SK-N-SH (cell line): ENCODE measurements around the gene SLC39A3. TPM values are rescaled to one million over a fixed set of nuclear protein-coding genes. Genes with fewer than 3 reads are reported as not detected.

Experiments used
- CTCF ChIA-PET: fragments of 300-600, 350-600 bp; formaldehyde crosslinking; extraction: SDS; loops from one replicate; lab custom pipeline; 2021; lab: Yijun Ruan, JAX
- POLR2A ChIA-PET: fragments of 350-600 bp; sonication (Branson Sonifier 250); formaldehyde crosslinking; extraction: SDS; loops from one replicate; lab custom pipeline; 2020; ENCODE audit warnings: antibody characterized with exemption, inconsistent platforms; lab: Yijun Ruan, JAX
- DNase-seq: peaks from one replicate; pipeline ENCODE4 v3.0.0; 2012
- H2AFZ ChIP-seq: fragments of 200-600 bp; sonication (generic); 2 replicates; pipeline ENCODE4 v1.8.1; 2016; ENCODE audit warnings: antibody characterized with exemption, mild to moderate bottlenecking, low read depth
- H3F3A ChIP-seq: fragments of 200-600 bp; sonication (generic); replicated peaks from 2 replicates; pipeline ENCODE3; 2016; ENCODE audit warnings: antibody characterized with exemption, mild to moderate bottlenecking; ENCODE audit not compliant: insufficient read depth
- H3K27ac ChIP-seq, 2 experiments: fragments of 200-500 bp in 1 of 2; fragments of 200-600 bp in 1 of 2; sonication (Bioruptor generic) in 1 of 2; sonication (generic), shearing (Covaris generic) in 1 of 2; 2 replicates each; pipeline versions ENCODE4 v1.5.1 to v1.6.1; 2014 to 2016; ENCODE audit warnings: low read depth in 2 of 2, inconsistent platforms in 1 of 2, low read length in 1 of 2, mild to moderate bottlenecking in 1 of 2, mixed read lengths in 1 of 2
- H3K27me3 ChIP-seq: fragments of 200-600 bp; sonication (generic), shearing (Covaris generic); 2 replicates; pipeline ENCODE4 v1.6.1; 2016; ENCODE audit warnings: mixed run types; ENCODE audit not compliant: insufficient read depth
- H3K36me3 ChIP-seq, 2 experiments: fragments of 200-500 bp in 1 of 2; fragments of 200-600 bp in 1 of 2; sonication (Bioruptor generic) in 1 of 2; sonication (generic) in 1 of 2; replicated peaks in 1 of 2; 2 replicates each; pipeline versions ENCODE3 to v1.5.1; 2014 to 2016; ENCODE audit warnings: low read length in 1 of 2, mild to moderate bottlenecking in 1 of 2; ENCODE audit not compliant: insufficient read depth in 2 of 2, control insufficient read depth in 1 of 2
- H3K4me1 ChIP-seq, 2 experiments: fragments of 200-500 bp in 1 of 2; fragments of 200-600 bp in 1 of 2; sonication (Bioruptor generic) in 1 of 2; sonication (generic), shearing (Covaris generic) in 1 of 2; 2 replicates each; pipeline versions ENCODE4 v1.5.1 to v1.6.1; 2014 to 2016; ENCODE audit warnings: low read depth in 1 of 2, low read length in 1 of 2, mixed run types in 1 of 2; ENCODE audit not compliant: insufficient read depth in 2 of 2, control insufficient read depth in 1 of 2
- H3K4me2 ChIP-seq: fragments of 200-600 bp; sonication (generic), shearing (Covaris generic); 2 replicates; pipeline ENCODE4 v1.6.1; 2017; ENCODE audit warnings: mixed run types
- H3K4me3 ChIP-seq, 2 experiments: fragments of 200-500 bp in 1 of 2; fragments of 200-600 bp in 1 of 2; sonication (Bioruptor generic) in 1 of 2; sonication (generic), shearing (Covaris generic) in 1 of 2; 2 replicates each; pipeline versions ENCODE4 v1.5.1 to v1.8.1; 2014 to 2016; ENCODE audit warnings: low read depth in 2 of 2, inconsistent platforms in 1 of 2, low read length in 1 of 2, mild to moderate bottlenecking in 1 of 2, mixed read lengths in 1 of 2, moderate library complexity in 1 of 2
- H3K79me2 ChIP-seq: fragments of 200-600 bp; sonication (generic); 2 replicates; pipeline ENCODE4 v1.8.1; 2017; ENCODE audit warnings: mild to moderate bottlenecking; ENCODE audit not compliant: insufficient read depth
- H3K9ac ChIP-seq: fragments of 200-600 bp; sonication (generic); 2 replicates; pipeline ENCODE4 v1.6.1; 2017; ENCODE audit warnings: mixed run types
- H3K9me2 ChIP-seq: fragments of 200-600 bp; sonication (generic); 2 replicates; pipeline ENCODE4 v1.6.1; 2017; ENCODE audit warnings: mixed run types
- H3K9me3 ChIP-seq: fragments of 200-600 bp; sonication (generic); 2 replicates; pipeline ENCODE4 v1.6.1; 2017; ENCODE audit warnings: mixed run types, mild to moderate bottlenecking, moderate library complexity
- H4K20me1 ChIP-seq: fragments of 200-600 bp; sonication (generic); 2 replicates; pipeline ENCODE4 v1.6.1; 2017; ENCODE audit warnings: mild to moderate bottlenecking, mixed run types; ENCODE audit not compliant: insufficient read depth
- CHD2 ChIP-seq: fragments of 150-350 bp; IDR thresholded peaks from 2 replicates; pipeline ENCODE4 v1.6.1; 2018; ENCODE audit warnings: low read length; ENCODE audit not compliant: partially characterized antibody
- ELF1 ChIP-seq: IDR thresholded peaks from 2 replicates; pipeline ENCODE4 v1.4.0; 2012
- EZH2phosphoT487 ChIP-seq: fragments of 200-600 bp; sonication (generic); IDR thresholded peaks from 2 replicates; pipeline ENCODE4 v1.6.1; 2017; ENCODE audit warnings: low read depth, mixed run types, mild to moderate bottlenecking, antibody characterized with exemption, moderate library complexity, borderline replicate concordance
- FOSL2 ChIP-seq: IDR thresholded peaks from 2 replicates; pipeline ENCODE4 v1.4.0; 2012; ENCODE audit warnings: low read depth, mild to moderate bottlenecking, moderate library complexity, borderline replicate concordance
- FOXJ3 ChIP-seq: sonication (generic); formaldehyde crosslinking; IDR thresholded peaks from 2 replicates; pipeline ENCODE4 v1.5.1; 2020; ENCODE audit warnings: mild to moderate bottlenecking, missing genetic modification reagents
- GABPA ChIP-seq: IDR thresholded peaks from 2 replicates; pipeline ENCODE4 v1.4.0; 2012; ENCODE audit warnings: low read depth, mild to moderate bottlenecking
- GATA2 ChIP-seq: sonication (generic); formaldehyde crosslinking; IDR thresholded peaks from 2 replicates; pipeline ENCODE4 v1.5.0; 2020; ENCODE audit warnings: mild to moderate bottlenecking, missing genetic modification reagents
- MEF2A ChIP-seq: IDR thresholded peaks from 2 replicates; pipeline ENCODE4 v1.4.0; 2012; ENCODE audit warnings: low read depth, borderline replicate concordance
- MXI1 ChIP-seq: IDR thresholded peaks from 2 replicates; pipeline ENCODE4 v1.6.1; 2012; ENCODE audit warnings: mild to moderate bottlenecking, low read depth, low read length, improper control_type of control experiment
- NRF1 ChIP-seq: IDR thresholded peaks from 2 replicates; pipeline ENCODE4 v1.6.1; 2012; ENCODE audit warnings: low read depth, mild to moderate bottlenecking, low read length
- RAD21 ChIP-seq: IDR thresholded peaks from 2 replicates; pipeline ENCODE4 v1.6.1; 2012; ENCODE audit warnings: mild to moderate bottlenecking, low read length
- SIN3A ChIP-seq: IDR thresholded peaks from 2 replicates; pipeline ENCODE4 v1.6.1; 2012; ENCODE audit warnings: low read depth, mild to moderate bottlenecking, low read length, moderate library complexity, borderline replicate concordance
- SMC3 ChIP-seq: IDR thresholded peaks from 2 replicates; pipeline ENCODE4 v1.6.1; 2012; ENCODE audit warnings: low read depth, low read length, improper control_type of control experiment
- TAF1 ChIP-seq: IDR thresholded peaks from 2 replicates; pipeline ENCODE4 v1.6.1; 2012; ENCODE audit warnings: low read depth, mild to moderate bottlenecking, low read length, moderate library complexity, borderline replicate concordance
- TCF12 ChIP-seq: IDR thresholded peaks from 2 replicates; pipeline ENCODE4 v1.4.0; 2012
- TEAD4 ChIP-seq: IDR thresholded peaks from 2 replicates; pipeline ENCODE4 v1.4.0; 2012; ENCODE audit warnings: mild to moderate bottlenecking, borderline replicate concordance; ENCODE audit not compliant: insufficient read depth
- YY1 ChIP-seq: IDR thresholded peaks from 2 replicates; pipeline ENCODE4 v1.4.0; 2012; ENCODE audit warnings: low read depth, mild to moderate bottlenecking
- WGBS: methylation state at CpG from one replicate; pipeline ENCODE4 v1.1.6; 2017; ENCODE audit warnings: low lambda C conversion rate; 5-methylcytosine and 5-hydroxymethylcytosine counted together
- polyA plus RNA-seq, 3 experiments: library from polyadenylated mRNA; depleted of rRNA; stranded (reverse); fragments of >200 nt; gene quantifications; 2 replicates each; pipeline ENCODE4 v1.2.3, GENCODE V29; 2012
- TF ChIP-seq, protein P1 (sequence below): IDR thresholded peaks from 2 replicates; pipeline ENCODE4 v1.4.0; 2012; ENCODE audit warnings: low read depth
- TF ChIP-seq, protein P2 (sequence below): fragments of 150-350 bp; IDR thresholded peaks from 2 replicates; pipeline ENCODE4 v1.6.1; 2016; ENCODE audit warnings: mild to moderate bottlenecking, low read depth, low read length
- TF ChIP-seq, protein P3 (sequence below): IDR thresholded peaks from 2 replicates; pipeline ENCODE4; 2012
- TF ChIP-seq, protein P4 (sequence below): IDR thresholded peaks from 2 replicates; pipeline ENCODE4 v1.4.0; 2012; ENCODE audit warnings: low read depth, borderline replicate concordance

SLC39A3 gene
- polyA plus RNA-seq, 1 of the 3 experiments (the other 2 are of a cell fraction), result 45.2 TPM

DNA sequence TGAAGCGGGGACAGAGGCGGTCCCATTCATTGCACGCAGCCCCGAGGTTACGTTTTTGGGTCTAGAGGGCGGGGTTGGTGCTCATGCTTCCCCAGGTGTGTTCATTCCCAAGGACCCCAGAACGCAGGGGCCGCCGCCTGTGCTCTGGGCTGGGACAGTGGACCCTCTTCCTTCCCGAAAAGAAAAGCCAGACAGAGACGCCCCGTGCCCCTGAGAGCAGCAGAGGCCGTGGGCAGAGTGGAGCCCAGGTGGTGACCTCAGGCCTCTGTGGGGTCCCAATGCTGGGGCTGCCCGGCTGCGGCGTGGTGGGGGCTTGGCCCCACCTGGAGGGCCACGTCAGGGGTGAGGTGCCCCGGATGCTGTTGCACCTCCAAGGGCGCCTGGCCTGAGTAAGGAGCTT is 27.9 kb upstream of the SLC39A3 start:
- Histone ChIP-seq H3K4me2 (no peak overlapping the region), H3K27me3 (no peaks in the 10 kb centered on the region), H3K9ac (no peak overlapping the region), H3F3A (no peaks in the 10 kb centered on the region), H3K36me3 (peaks cover 6 to 58% of the 10 kb centered on the region in 2 experiments), H3K4me1 (no peaks in the 10 kb centered on the region), H3K9me2 (no peaks in the 10 kb centered on the region), H4K20me1 (peaks cover 37% of the 10 kb centered on the region), H2AFZ (no peak overlapping the region), H3K9me3 (no peaks in the 10 kb centered on the region), H3K4me3 (no peak overlapping the region), H3K27ac (no peak overlapping the region), H3K79me2 (peaks cover 44% of the 10 kb centered on the region)
- ChIA-PET POLR2A (no interaction called here), CTCF (no interaction called here)
- 93% methylated on average over 19 of the region's 19 CpGs for WGBS
- DNase-seq, result no peak
- TF ChIP-seq YY1, result no peak
- no peak for TF ChIP-seq CHD2
- TF ChIP-seq, protein P1, sequence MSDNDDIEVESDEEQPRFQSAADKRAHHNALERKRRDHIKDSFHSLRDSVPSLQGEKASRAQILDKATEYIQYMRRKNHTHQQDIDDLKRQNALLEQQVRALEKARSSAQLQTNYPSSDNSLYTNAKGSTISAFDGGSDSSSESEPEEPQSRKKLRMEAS, result no peak
- no peak for TF ChIP-seq MXI1
- no peak for TF ChIP-seq TCF12
- no peak for TF ChIP-seq GABPA
- TF ChIP-seq, protein P2, sequence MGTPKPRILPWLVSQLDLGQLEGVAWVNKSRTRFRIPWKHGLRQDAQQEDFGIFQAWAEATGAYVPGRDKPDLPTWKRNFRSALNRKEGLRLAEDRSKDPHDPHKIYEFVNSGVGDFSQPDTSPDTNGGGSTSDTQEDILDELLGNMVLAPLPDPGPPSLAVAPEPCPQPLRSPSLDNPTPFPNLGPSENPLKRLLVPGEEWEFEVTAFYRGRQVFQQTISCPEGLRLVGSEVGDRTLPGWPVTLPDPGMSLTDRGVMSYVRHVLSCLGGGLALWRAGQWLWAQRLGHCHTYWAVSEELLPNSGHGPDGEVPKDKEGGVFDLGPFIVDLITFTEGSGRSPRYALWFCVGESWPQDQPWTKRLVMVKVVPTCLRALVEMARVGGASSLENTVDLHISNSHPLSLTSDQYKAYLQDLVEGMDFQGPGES, result no peak
- no peak for TF ChIP-seq SIN3A
- TF ChIP-seq ELF1, result no peak
- no peak for TF ChIP-seq RAD21
- no peak for TF ChIP-seq FOSL2

DNA sequence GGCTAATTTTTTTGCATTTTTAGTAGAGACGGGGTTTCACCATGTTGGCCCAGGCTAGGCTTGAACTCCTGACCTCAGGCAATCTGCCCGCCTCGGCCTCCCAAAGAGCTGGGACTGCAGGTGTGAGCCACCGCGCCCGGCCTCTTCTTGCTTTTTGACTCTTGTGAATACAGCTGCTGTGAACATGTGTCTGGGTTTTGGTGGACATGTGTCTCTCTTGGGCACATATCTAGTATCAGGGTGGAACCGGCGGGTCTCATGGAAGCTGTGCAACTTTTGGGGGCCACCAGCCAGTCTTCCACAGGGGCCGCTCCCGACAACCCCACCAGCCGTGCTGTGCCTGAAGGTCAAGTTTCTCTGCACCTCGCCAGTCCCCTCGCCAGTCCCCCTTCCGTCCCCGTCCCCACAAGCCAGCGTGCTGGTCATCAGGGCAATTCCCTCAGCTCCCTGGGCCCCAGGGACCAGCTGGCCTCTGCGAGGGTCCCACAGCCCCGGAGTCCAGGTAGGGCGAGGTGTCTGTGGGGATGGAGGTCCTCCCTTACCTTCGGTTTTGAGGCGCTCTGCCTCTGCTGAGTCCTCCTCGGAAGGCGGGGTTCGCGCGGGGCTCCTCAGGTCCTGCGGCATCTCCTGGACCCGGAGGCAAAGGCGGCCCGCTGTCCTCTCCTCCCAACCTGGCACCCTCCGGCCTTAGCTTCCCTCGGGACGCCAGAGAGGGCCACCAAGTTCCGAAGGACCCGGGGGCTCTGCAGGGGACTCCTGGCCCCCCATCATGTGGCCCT is 27.0 kb upstream of the SLC39A3 start:
- peaks cover 6 to 65% of the 10 kb centered on the region in 2 experiments for H3K36me3 ChIP-seq
- no peak overlapping the region for H3K27ac ChIP-seq
- no peak overlapping the region for H3K4me2 ChIP-seq
- H3K9me2 ChIP-seq, result no peaks in the 10 kb centered on the region
- no peaks in the 10 kb centered on the region for H3F3A ChIP-seq
- no peaks in the 10 kb centered on the region for H3K27me3 ChIP-seq
- no peak for DNase-seq
- WGBS, result 95% methylated on average over 21 of the region's 35 CpGs
- H3K9me3 ChIP-seq, result no peaks in the 10 kb centered on the region
- H2AFZ ChIP-seq, result no peak overlapping the region
- peaks cover 36% of the 10 kb centered on the region for H3K79me2 ChIP-seq
- H3K9ac ChIP-seq, result no peak overlapping the region
- no peaks in the 10 kb centered on the region for H3K4me1 ChIP-seq
- H4K20me1 ChIP-seq, result peaks cover 30% of the 10 kb centered on the region
- H3K4me3 ChIP-seq, result no peak overlapping the region
- ChIA-PET CTCF (interaction anchor here (1.0 to 1.5 kb wide), 2 partner anchors 18 to 119 kb away, joined by 5 to 6 read pairs; no protein-coding TSS in a partner anchor), POLR2A (no interaction called here)
- no peak for TF ChIP-seq GATA2
- TF ChIP-seq, protein P3, sequence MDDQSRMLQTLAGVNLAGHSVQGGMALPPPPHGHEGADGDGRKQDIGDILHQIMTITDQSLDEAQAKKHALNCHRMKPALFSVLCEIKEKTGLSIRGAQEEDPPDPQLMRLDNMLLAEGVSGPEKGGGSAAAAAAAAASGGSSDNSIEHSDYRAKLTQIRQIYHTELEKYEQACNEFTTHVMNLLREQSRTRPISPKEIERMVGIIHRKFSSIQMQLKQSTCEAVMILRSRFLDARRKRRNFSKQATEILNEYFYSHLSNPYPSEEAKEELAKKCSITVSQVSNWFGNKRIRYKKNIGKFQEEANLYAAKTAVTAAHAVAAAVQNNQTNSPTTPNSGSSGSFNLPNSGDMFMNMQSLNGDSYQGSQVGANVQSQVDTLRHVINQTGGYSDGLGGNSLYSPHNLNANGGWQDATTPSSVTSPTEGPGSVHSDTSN, result no peak
- TF ChIP-seq, protein P4, sequence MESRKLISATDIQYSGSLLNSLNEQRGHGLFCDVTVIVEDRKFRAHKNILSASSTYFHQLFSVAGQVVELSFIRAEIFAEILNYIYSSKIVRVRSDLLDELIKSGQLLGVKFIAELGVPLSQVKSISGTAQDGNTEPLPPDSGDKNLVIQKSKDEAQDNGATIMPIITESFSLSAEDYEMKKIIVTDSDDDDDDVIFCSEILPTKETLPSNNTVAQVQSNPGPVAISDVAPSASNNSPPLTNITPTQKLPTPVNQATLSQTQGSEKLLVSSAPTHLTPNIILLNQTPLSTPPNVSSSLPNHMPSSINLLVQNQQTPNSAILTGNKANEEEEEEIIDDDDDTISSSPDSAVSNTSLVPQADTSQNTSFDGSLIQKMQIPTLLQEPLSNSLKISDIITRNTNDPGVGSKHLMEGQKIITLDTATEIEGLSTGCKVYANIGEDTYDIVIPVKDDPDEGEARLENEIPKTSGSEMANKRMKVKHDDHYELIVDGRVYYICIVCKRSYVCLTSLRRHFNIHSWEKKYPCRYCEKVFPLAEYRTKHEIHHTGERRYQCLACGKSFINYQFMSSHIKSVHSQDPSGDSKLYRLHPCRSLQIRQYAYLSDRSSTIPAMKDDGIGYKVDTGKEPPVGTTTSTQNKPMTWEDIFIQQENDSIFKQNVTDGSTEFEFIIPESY, result no peak
- TF ChIP-seq SMC3, result no peak
- no peak for TF ChIP-seq MXI1
- no peak for TF ChIP-seq GABPA
- TF ChIP-seq EZH2phosphoT487, result no peak
- TF ChIP-seq TEAD4, result no peak
- TF ChIP-seq TAF1, result no peak
- TF ChIP-seq FOSL2, result no peak
- no peak for TF ChIP-seq NRF1
- no peak for TF ChIP-seq MEF2A
- no peak for TF ChIP-seq FOXJ3
- TF ChIP-seq RAD21, result no peak
- TF ChIP-seq, protein P2, result no peak
